SK-N-SH (cell line): ENCODE measurements around the gene TM2D3.

ENCODE experiments used
- EP300 ChIP-seq, 2 experiments: IDR thresholded peaks; 2 replicates each; pipeline versions ENCODE4 v1.4.0 to v1.6.1; 2012; ENCODE audit warnings: borderline replicate concordance in 1 of 2, low read depth in 1 of 2, low read length in 1 of 2
- EZH2phosphoT487 ChIP-seq: fragments of 200-600 bp; sonication (generic); IDR thresholded peaks from 2 replicates; pipeline ENCODE4 v1.6.1; 2017; ENCODE audit warnings: low read depth, mixed run types, mild to moderate bottlenecking, antibody characterized with exemption, moderate library complexity, borderline replicate concordance
- FOXM1 ChIP-seq: IDR thresholded peaks from 2 replicates; pipeline ENCODE4 v1.4.0; 2012; ENCODE audit warnings: low read depth, mild to moderate bottlenecking
- GABPA ChIP-seq: IDR thresholded peaks from 2 replicates; pipeline ENCODE4 v1.4.0; 2012; ENCODE audit warnings: low read depth, mild to moderate bottlenecking
- POLR2AphosphoS5 ChIP-seq: IDR thresholded peaks from 2 replicates; pipeline ENCODE4 v1.6.1; 2012; ENCODE audit warnings: low read depth, low read length
- RAD21 ChIP-seq: IDR thresholded peaks from 2 replicates; pipeline ENCODE4 v1.6.1; 2012; ENCODE audit warnings: mild to moderate bottlenecking, low read length
- REST ChIP-seq: IDR thresholded peaks from 2 replicates; pipeline ENCODE4 v1.6.1; 2012; ENCODE audit warnings: mild to moderate bottlenecking, low read depth, low read length, moderate library complexity
- USF2 ChIP-seq: fragments of 150-350 bp; IDR thresholded peaks from 2 replicates; pipeline ENCODE4 v1.6.1; 2017; ENCODE audit warnings: antibody characterized with exemption, low read length, low read depth, borderline replicate concordance
- YY1 ChIP-seq: IDR thresholded peaks from 2 replicates; pipeline ENCODE4 v1.4.0; 2012; ENCODE audit warnings: low read depth, mild to moderate bottlenecking
- TF ChIP-seq, protein P1 (sequence below): fragments of 200-600 bp; sonication (generic); IDR thresholded peaks from 2 replicates; pipeline ENCODE4 v1.6.1; 2017; ENCODE audit warnings: antibody characterized with exemption, mild to moderate bottlenecking, moderate library complexity

GRCh38 chr15:101648356-101648755 lies 3.8 kb downstream of the TM2D3 start:
- TF ChIP-seq, protein P1, sequence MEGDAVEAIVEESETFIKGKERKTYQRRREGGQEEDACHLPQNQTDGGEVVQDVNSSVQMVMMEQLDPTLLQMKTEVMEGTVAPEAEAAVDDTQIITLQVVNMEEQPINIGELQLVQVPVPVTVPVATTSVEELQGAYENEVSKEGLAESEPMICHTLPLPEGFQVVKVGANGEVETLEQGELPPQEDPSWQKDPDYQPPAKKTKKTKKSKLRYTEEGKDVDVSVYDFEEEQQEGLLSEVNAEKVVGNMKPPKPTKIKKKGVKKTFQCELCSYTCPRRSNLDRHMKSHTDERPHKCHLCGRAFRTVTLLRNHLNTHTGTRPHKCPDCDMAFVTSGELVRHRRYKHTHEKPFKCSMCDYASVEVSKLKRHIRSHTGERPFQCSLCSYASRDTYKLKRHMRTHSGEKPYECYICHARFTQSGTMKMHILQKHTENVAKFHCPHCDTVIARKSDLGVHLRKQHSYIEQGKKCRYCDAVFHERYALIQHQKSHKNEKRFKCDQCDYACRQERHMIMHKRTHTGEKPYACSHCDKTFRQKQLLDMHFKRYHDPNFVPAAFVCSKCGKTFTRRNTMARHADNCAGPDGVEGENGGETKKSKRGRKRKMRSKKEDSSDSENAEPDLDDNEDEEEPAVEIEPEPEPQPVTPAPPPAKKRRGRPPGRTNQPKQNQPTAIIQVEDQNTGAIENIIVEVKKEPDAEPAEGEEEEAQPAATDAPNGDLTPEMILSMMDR = no peak
- no peak for TF ChIP-seq GABPA
- TF ChIP-seq YY1 = no peak
- TF ChIP-seq EZH2phosphoT487 = no peak
- no peak for TF ChIP-seq USF2
- no peak for TF ChIP-seq EP300 (IDR thresholded peaks at IDR 0.05; ENCODE audit: borderline replicate concordance in 1 of 2, low read depth in 1 of 2, low read length in 1 of 2)
- no peak for TF ChIP-seq REST
- no peak for TF ChIP-seq FOXM1
- TF ChIP-seq RAD21 = no peak
- no peak for TF ChIP-seq POLR2AphosphoS5
